BE2C (cell line): ENCODE data around the gene ADIPOR2.
A peak's percentile ranks its signal among the peaks of the same experiment; 100 is the strongest.

Source experiments
- DNase-seq: peaks from one replicate; pipeline ENCODE4 v3.0.0-alpha.2; 2020
- H3K27me3 ChIP-seq: fragments of 250-450 bp; sonication (Bioruptor Pico); 2 replicates; pipeline ENCODE4 v1.5.1; 2020; ENCODE audit warnings: mild to moderate bottlenecking
- H3K36me3 ChIP-seq: fragments of 250-450 bp; sonication (Bioruptor Pico); 2 replicates; pipeline ENCODE4 v1.5.1; 2020; ENCODE audit warnings: mild to moderate bottlenecking
- H3K4me1 ChIP-seq: fragments of 250-450 bp; sonication (Bioruptor Pico); 2 replicates; pipeline ENCODE4 v1.5.1; 2020
- H3K4me3 ChIP-seq: 2 replicates; pipeline ENCODE4 v1.5.1; 2011; ENCODE audit warnings: low read depth, low read length
- H3K9me3 ChIP-seq: fragments of 250-450 bp; sonication (Bioruptor Pico); 2 replicates; pipeline ENCODE4 v1.5.1; 2020
- TF ChIP-seq, protein P1 (sequence below): IDR thresholded peaks from 2 replicates; pipeline ENCODE4 v1.5.1; 2012; ENCODE audit warnings: mild to moderate bottlenecking, low read depth, low read length

ADIPOR2 gene

DNA sequence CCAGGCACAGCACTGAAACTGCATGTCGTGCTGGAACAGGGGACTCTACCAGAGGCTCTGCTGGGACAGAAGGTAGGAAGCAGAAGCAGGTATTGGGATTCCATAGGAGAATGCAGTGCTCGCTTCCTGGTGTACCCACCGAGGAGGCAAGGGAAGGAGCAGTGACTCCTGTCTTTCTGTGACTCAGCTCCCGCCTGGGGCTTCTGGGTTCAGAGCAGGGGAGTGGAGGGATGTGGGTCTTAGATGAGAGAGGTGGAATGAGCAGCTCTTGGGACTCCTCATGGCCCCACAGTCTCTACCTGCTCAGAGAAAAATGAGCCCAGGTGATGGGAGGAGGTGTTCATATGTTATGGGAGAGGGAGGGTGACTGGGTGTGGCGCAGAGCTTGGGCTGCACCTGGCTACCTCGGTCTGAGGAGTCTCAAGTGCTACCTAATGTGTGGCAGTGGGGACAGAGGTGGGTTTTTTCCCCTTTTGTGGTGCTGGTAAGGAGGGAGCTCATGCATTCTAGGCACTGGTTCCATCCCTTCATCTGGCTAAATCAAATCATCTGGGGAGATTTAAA, 35.6 kb upstream of the ADIPOR2 start:
- DNase-seq: no peak
- Histone ChIP-seq H3K27me3 (no peaks in the 10 kb centered on the region), H3K4me1 (peaks cover 4% of the 10 kb centered on the region; the same call in 1 of the 2 replicates), H3K36me3 (no peaks in the 10 kb centered on the region), H3K4me3 (no peak overlapping the region), H3K9me3 (no peaks in the 10 kb centered on the region)
- TF ChIP-seq, protein P1, sequence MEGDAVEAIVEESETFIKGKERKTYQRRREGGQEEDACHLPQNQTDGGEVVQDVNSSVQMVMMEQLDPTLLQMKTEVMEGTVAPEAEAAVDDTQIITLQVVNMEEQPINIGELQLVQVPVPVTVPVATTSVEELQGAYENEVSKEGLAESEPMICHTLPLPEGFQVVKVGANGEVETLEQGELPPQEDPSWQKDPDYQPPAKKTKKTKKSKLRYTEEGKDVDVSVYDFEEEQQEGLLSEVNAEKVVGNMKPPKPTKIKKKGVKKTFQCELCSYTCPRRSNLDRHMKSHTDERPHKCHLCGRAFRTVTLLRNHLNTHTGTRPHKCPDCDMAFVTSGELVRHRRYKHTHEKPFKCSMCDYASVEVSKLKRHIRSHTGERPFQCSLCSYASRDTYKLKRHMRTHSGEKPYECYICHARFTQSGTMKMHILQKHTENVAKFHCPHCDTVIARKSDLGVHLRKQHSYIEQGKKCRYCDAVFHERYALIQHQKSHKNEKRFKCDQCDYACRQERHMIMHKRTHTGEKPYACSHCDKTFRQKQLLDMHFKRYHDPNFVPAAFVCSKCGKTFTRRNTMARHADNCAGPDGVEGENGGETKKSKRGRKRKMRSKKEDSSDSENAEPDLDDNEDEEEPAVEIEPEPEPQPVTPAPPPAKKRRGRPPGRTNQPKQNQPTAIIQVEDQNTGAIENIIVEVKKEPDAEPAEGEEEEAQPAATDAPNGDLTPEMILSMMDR: no peak

DNA sequence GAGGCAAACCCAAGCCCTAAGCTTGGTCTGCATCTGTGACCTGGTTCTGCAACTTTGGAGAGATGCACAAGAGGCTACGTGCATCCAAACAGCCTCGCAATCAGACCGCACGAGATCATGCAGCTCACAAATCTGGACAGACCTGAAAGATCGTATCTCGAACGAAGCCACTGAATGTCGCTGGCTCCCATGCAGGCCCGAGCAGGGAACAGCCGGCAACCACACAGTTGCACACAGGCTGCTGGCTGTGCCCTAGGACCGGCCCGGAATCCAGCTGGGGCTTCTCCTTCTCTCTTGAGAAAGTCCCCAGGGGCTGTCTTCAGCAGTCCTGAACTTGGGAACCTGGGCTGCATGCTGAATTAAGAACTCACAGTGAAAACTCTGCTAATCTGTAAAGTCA, 34.0 kb upstream of the ADIPOR2 start:
- Histone ChIP-seq H3K36me3 (no peaks in the 10 kb centered on the region), H3K9me3 (no peaks in the 10 kb centered on the region), H3K4me3 (no peak overlapping the region), H3K4me1 (peaks cover 4% of the 10 kb centered on the region; the same call in 1 of the 2 replicates), H3K27me3 (no peaks in the 10 kb centered on the region)
- TF ChIP-seq, protein P1: no peak
- DNase-seq: peak; percentile 61

DNA sequence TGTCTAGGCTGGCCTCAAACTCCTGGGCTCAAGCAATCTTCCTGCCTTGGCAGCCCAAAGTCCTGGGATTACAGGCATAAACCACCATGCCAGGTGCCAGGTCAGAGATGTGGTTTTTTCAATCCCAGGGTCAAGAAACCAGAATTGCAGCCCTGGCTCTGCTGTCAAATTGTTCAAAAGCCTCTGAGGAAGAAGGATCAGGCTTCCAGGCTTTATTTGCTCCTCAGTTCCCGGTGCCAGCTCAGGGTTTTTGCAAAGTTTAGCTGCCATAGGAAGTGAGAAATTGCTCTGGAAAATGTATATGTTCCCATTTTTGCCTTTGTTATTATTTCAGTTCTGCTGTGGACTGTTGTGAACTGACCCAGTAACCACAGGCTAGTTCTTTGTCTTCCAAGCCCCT, 33.2 kb upstream of the ADIPOR2 start:
- Histone ChIP-seq H3K4me3 (no peak overlapping the region), H3K9me3 (no peaks in the 10 kb centered on the region), H3K36me3 (no peaks in the 10 kb centered on the region), H3K27me3 (no peaks in the 10 kb centered on the region), H3K4me1 (peaks cover 4% of the 10 kb centered on the region; the same call in 1 of the 2 replicates)
- TF ChIP-seq, protein P1: no peak
- no peak for DNase-seq

DNA sequence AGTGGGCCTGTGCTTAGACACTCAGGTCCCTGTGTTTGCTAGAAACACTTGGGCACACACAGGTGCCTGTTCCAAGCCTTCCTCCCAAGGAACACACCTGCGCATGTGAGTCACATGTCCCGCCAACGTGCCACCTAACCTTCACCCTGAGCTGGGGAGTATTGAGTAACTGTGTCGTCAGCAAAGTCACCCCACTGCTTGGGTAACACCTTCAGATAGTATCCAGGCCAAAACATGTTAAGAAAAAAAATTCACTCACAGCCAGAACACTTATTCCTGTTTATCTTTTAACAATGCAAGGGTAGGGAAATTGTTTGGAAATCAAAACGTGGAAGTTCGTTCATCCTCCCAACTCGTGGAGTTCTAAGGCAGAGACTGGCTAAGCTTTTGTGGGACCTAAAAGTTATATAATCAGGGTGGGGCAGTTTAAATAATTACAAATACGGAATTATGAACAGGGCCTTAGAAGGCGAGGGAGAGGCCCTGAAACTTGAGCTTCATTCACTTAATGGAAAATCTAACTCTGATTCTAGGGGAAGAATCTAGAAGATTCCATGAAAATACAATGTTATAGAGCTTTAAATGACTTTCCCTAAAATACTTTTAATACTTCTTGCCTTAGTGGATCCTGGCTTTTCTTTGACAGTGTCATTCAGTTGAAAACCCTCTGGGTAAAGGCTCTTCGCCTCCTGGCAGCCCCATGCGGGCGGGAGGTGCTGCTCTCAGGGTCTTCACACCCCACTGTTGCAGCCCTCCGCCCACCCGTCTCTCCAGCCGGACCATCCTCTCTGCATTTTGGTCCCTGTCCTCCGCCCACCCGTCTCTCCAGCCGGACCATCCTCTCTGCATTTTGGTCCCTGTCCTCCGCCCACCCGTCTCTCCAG, 30.3 kb upstream of the ADIPOR2 start:
- no peaks in the 10 kb centered on the region for H3K27me3 ChIP-seq
- H3K9me3 ChIP-seq: no peaks in the 10 kb centered on the region
- TF ChIP-seq, protein P1: no peak
- H3K36me3 ChIP-seq: no peaks in the 10 kb centered on the region
- H3K4me1 ChIP-seq: peaks cover 4% of the 10 kb centered on the region; the same call in 1 of the 2 replicates
- no peak for DNase-seq
- H3K4me3 ChIP-seq: no peak overlapping the region

- Histone ChIP-seq H3K9me3 (no peaks in the 10 kb centered on the region), H3K4me3 (peak overlapping the region; percentile 61), H3K36me3 (no peaks in the 10 kb centered on the region), H3K27me3 (no peaks in the 10 kb centered on the region), H3K4me1 (peaks cover 4% of the 10 kb centered on the region; the same call in 1 of the 2 replicates)
- peak; percentile 91 for DNase-seq
- TF ChIP-seq, protein P1: no peak
These were observed 29.1 kb upstream of the ADIPOR2 start for GRCh38 chr12:1661553-1662335.
